ENCODE data around the gene RAMP3. TPM values are rescaled to one million over a fixed set of nuclear protein-coding genes. Genes with fewer than 3 reads are reported as not detected.

RAMP3 gene
- total RNA-seq, 1 donor from 2014 or later = not detected

- Mint-ChIP-seq H3K36me3 (ENCODE audit: unreplicated experiment) (no peaks in the 10 kb centered on the region), H3K9me3 (ENCODE audit: unreplicated experiment) (peaks cover 1% of the 10 kb centered on the region), H3K4me3 (ENCODE audit: unreplicated experiment) (no peak overlapping the region), H3K27ac (ENCODE audit: unreplicated experiment) (no peak overlapping the region), H3K27me3 (ENCODE audit: unreplicated experiment) (peaks cover 5% of the 10 kb centered on the region), H3K4me1 (ENCODE audit: low read depth, unreplicated experiment) (peaks cover 24% of the 10 kb centered on the region)
- DNase-seq = no peak
- TF ChIP-seq, protein P1, sequence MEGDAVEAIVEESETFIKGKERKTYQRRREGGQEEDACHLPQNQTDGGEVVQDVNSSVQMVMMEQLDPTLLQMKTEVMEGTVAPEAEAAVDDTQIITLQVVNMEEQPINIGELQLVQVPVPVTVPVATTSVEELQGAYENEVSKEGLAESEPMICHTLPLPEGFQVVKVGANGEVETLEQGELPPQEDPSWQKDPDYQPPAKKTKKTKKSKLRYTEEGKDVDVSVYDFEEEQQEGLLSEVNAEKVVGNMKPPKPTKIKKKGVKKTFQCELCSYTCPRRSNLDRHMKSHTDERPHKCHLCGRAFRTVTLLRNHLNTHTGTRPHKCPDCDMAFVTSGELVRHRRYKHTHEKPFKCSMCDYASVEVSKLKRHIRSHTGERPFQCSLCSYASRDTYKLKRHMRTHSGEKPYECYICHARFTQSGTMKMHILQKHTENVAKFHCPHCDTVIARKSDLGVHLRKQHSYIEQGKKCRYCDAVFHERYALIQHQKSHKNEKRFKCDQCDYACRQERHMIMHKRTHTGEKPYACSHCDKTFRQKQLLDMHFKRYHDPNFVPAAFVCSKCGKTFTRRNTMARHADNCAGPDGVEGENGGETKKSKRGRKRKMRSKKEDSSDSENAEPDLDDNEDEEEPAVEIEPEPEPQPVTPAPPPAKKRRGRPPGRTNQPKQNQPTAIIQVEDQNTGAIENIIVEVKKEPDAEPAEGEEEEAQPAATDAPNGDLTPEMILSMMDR (IDR thresholded peaks at IDR 0.05; ENCODE audit: partially characterized antibody, unreplicated experiment) = no peak
Measured at GRCh38 chr7:45216622-45217165, 59.1 kb downstream of the RAMP3 start.

DNA sequence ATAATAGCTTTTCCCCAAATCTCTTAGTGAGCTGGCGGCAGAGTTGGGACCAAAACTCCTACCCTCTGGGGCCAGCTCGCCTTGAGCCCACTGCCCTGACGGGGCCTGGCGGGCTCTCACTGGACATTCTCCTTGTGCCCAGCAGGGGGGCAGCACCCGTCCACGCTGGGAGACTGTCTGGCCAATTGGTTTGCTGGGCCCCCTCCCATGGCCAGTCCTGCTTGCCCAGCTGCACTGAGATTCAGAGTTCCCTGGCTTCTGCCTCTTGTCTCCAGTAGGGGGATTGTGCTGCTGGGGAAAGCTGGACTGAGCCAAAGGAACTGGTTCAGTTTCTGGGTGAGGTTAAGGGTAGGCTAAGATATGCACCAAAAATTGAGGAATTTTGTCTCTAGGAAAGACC lies 59.8 kb downstream of the RAMP3 start:
- Mint-ChIP-seq H3K9me3 (ENCODE audit: unreplicated experiment) (peaks cover 5% of the 10 kb centered on the region), H3K4me3 (ENCODE audit: unreplicated experiment) (no peak overlapping the region), H3K36me3 (ENCODE audit: unreplicated experiment) (peaks cover 2% of the 10 kb centered on the region), H3K27ac (ENCODE audit: unreplicated experiment) (no peak overlapping the region), H3K27me3 (ENCODE audit: unreplicated experiment) (peaks cover 5% of the 10 kb centered on the region), H3K4me1 (ENCODE audit: low read depth, unreplicated experiment) (peaks cover 26% of the 10 kb centered on the region)
- TF ChIP-seq, protein P1 (IDR thresholded peaks at IDR 0.05; ENCODE audit: partially characterized antibody, unreplicated experiment) = no peak
- no peak for DNase-seq

- no peak for DNase-seq
- Mint-ChIP-seq H3K27me3 (ENCODE audit: unreplicated experiment) (peaks cover 5% of the 10 kb centered on the region), H3K4me1 (ENCODE audit: low read depth, unreplicated experiment) (peaks cover 28% of the 10 kb centered on the region), H3K27ac (ENCODE audit: unreplicated experiment) (no peak overlapping the region), H3K36me3 (ENCODE audit: unreplicated experiment) (peaks cover 5% of the 10 kb centered on the region), H3K4me3 (ENCODE audit: unreplicated experiment) (no peak overlapping the region), H3K9me3 (ENCODE audit: unreplicated experiment) (peaks cover 6% of the 10 kb centered on the region)
- TF ChIP-seq, protein P1 (IDR thresholded peaks at IDR 0.05; ENCODE audit: partially characterized antibody, unreplicated experiment) = no peak
Measured at GRCh38 chr7:45219130-45219529, 61.5 kb downstream of the RAMP3 start.

DNA sequence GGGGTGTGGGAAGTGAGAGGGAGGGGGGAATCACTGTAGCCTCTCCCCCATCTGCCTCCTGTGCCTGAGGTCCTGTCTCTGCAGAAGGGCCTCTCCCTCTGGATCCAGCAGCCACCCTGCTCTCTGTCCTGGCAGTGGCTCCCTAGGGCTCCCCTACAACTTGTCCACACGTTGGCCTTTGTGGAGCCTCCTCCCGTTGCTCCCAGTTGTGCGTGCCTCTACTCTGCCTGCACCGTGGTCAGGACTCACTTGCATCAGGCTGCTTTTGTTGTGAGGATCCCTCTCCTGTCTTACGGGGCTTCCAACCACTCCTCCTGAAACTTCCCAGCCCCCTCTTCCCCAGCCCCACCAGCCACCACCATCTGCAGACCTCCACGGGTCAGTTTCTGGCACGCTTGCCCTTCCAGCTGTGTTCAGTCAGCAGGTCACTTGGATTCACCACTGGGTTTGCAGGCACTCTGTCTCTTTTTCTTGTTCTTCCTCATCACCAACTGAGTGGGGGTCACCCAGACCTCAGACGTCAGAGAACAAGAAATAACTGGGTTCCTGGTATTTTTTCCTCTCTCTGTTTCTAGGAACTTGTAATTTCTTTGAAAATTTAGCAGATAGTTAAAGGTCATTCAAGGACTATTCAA lies 62.3 kb downstream of the RAMP3 start:
- Mint-ChIP-seq H3K4me1 (ENCODE audit: low read depth, unreplicated experiment) (peaks cover 23% of the 10 kb centered on the region), H3K36me3 (ENCODE audit: unreplicated experiment) (peaks cover 5% of the 10 kb centered on the region), H3K9me3 (ENCODE audit: unreplicated experiment) (peaks cover 6% of the 10 kb centered on the region), H3K27ac (ENCODE audit: unreplicated experiment) (no peak overlapping the region), H3K27me3 (ENCODE audit: unreplicated experiment) (peaks cover 5% of the 10 kb centered on the region), H3K4me3 (ENCODE audit: unreplicated experiment) (no peak overlapping the region)
- no peak for DNase-seq
- TF ChIP-seq, protein P1 (IDR thresholded peaks at IDR 0.05; ENCODE audit: partially characterized antibody, unreplicated experiment) = no peak

- Mint-ChIP-seq H3K9me3 (ENCODE audit: unreplicated experiment) (peaks cover 5% of the 10 kb centered on the region), H3K4me1 (ENCODE audit: low read depth, unreplicated experiment) (peaks cover 17% of the 10 kb centered on the region), H3K36me3 (ENCODE audit: unreplicated experiment) (peaks cover 5% of the 10 kb centered on the region), H3K4me3 (ENCODE audit: unreplicated experiment) (no peak overlapping the region), H3K27ac (ENCODE audit: unreplicated experiment) (no peak overlapping the region), H3K27me3 (ENCODE audit: unreplicated experiment) (peaks cover 3% of the 10 kb centered on the region)
- TF ChIP-seq, protein P1 (IDR thresholded peaks at IDR 0.05; ENCODE audit: partially characterized antibody, unreplicated experiment) = no peak
- no peak for DNase-seq
Measured at GRCh38 chr7:45220846-45221618, 63.4 kb downstream of the RAMP3 start.
